Measurements from ENCODE around the gene CFAP99.

GRCh38 chr4:2371765-2372487 lies 46.8 kb upstream of the CFAP99 start:
- no peak for TF ChIP-seq POLR2A (IDR thresholded peaks at IDR 0.05)
- no peak for TF ChIP-seq CTCF (IDR thresholded peaks at IDR 0.05)

Measured in stomach (tissue), 4 donors.